Ascending aorta (tissue), 2 donors: ENCODE results near the gene AMH. TPM values are rescaled to one million over a fixed set of nuclear protein-coding genes. Genes with fewer than 3 reads are reported as not detected.

Source experiments
- DNase-seq, 2 donors: peaks; one replicate each; pipeline ENCODE4 v3.0.0-alpha.2; 2019; ENCODE audit warnings: low spot score in 2 of 2
- H3K27ac ChIP-seq, 2 donors: fragments of 200-600 bp; sonication (generic); one replicate each; pipeline ENCODE4 v1.5.1; 2016 to 2017; ENCODE audit warnings: mild to moderate bottlenecking in 1 of 2
- H3K27me3 ChIP-seq: fragments of 200-600 bp; sonication (generic); one replicate; pipeline ENCODE4 v1.5.1; 2017
- H3K36me3 ChIP-seq, 2 donors: fragments of 200-600 bp; sonication (generic); one replicate each; pipeline ENCODE4 v1.5.1; 2016
- H3K4me1 ChIP-seq, 2 donors: fragments of 200-600 bp; sonication (generic); one replicate each; pipeline ENCODE4 v1.5.1; 2016 to 2017; ENCODE audit warnings: mild to moderate bottlenecking in 1 of 2
- H3K4me3 ChIP-seq, 2 donors: fragments of 200-600 bp; sonication (generic); one replicate each; pipeline ENCODE4 v1.5.1; 2016 to 2017; ENCODE audit warnings: mild to moderate bottlenecking in 1 of 2
- H3K9me3 ChIP-seq, 2 donors: fragments of 200-600 bp; sonication (generic); one replicate each; pipeline ENCODE4 v1.5.1; 2016
- CTCF ChIP-seq, 3 experiments: fragments of 200-600 bp in 2 of 3; fragments of 450-650 bp in 1 of 3; sonication (generic) in 2 of 3; IDR thresholded peaks; one replicate each; pipeline ENCODE4 v1.5.1; 2016 to 2019; ENCODE audit warnings: antibody characterized with exemption in 3 of 3, mild to moderate bottlenecking in 1 of 3, moderate library complexity in 1 of 3
- intact Hi-C: fragments of 100-400 bp; cut with DNase I; formaldehyde crosslinking; loops from one replicate; pipeline ENCODE4 v1.15.1; 2023
- total RNA-seq: library from RNA; depleted of rRNA; stranded (reverse); fragments of >200 nt; gene quantifications from one replicate; pipeline ENCODE4 v1.1.0, GENCODE V29; 2016

Gene AMH
- total RNA-seq, 1 donor from 2014 or later, result not detected

GRCh38 chr19:2283835-2284507 is 34.8 kb downstream of the AMH start:
- H3K4me3 ChIP-seq, result no peak overlapping the region
- TF ChIP-seq CTCF (IDR thresholded peaks at IDR 0.05), result no peak
- peaks cover 0 to 2% of the 10 kb centered on the region in 2 donors for H3K4me1 ChIP-seq
- intact Hi-C loops, result no loop called here
- no peak overlapping the region for H3K27ac ChIP-seq
- H3K9me3 ChIP-seq, result no peaks in the 10 kb centered on the region
- H3K36me3 ChIP-seq, result no peaks in the 10 kb centered on the region
- no peaks in the 10 kb centered on the region for H3K27me3 ChIP-seq
- DNase-seq, result no peak

- no peaks in the 10 kb centered on the region for H3K36me3 ChIP-seq
- H3K4me1 ChIP-seq, result peaks cover 15 to 16% of the 10 kb centered on the region in 2 donors
- TF ChIP-seq CTCF (IDR thresholded peaks at IDR 0.05), result no peak
- H3K27ac ChIP-seq, result no peak overlapping the region
- intact Hi-C loops, result no loop called here
- H3K27me3 ChIP-seq, result peaks cover 16% of the 10 kb centered on the region
- no peak overlapping the region for H3K4me3 ChIP-seq
- DNase-seq, result no peak
- no peaks in the 10 kb centered on the region for H3K9me3 ChIP-seq
Measured at GRCh38 chr19:2286402-2287140, 37.4 kb downstream of the AMH start.

- H3K4me3 ChIP-seq, result no peak overlapping the region
- peaks cover 16% of the 10 kb centered on the region for H3K27me3 ChIP-seq
- DNase-seq, result no peak
- H3K9me3 ChIP-seq, result no peaks in the 10 kb centered on the region
- no peak overlapping the region for H3K27ac ChIP-seq
- intact Hi-C loops, result no loop called here
- H3K36me3 ChIP-seq, result no peaks in the 10 kb centered on the region
- H3K4me1 ChIP-seq, result peaks cover 12 to 16% of the 10 kb centered on the region in 2 donors
- TF ChIP-seq CTCF (IDR thresholded peaks at IDR 0.05), result no peak
Measured at GRCh38 chr19:2287585-2288337, 38.6 kb downstream of the AMH start.

- no peaks in the 10 kb centered on the region for H3K36me3 ChIP-seq
- no peak overlapping the region for H3K27ac ChIP-seq
- peaks cover 12 to 16% of the 10 kb centered on the region in 2 donors for H3K4me1 ChIP-seq
- H3K4me3 ChIP-seq, result no peak overlapping the region
- H3K27me3 ChIP-seq, result peaks cover 16% of the 10 kb centered on the region
- H3K9me3 ChIP-seq, result no peaks in the 10 kb centered on the region
- intact Hi-C loops, result no loop called here
- TF ChIP-seq CTCF (IDR thresholded peaks at IDR 0.05), result no peak
- no peak for DNase-seq
Measured at GRCh38 chr19:2288338-2288817, 39.3 kb downstream of the AMH start.

GRCh38 chr19:2288818-2289713 is 39.9 kb downstream of the AMH start:
- H3K4me1 ChIP-seq, result peaks cover 14 to 20% of the 10 kb centered on the region in 2 donors
- no peaks in the 10 kb centered on the region for H3K9me3 ChIP-seq
- H3K27me3 ChIP-seq, result peaks cover 16% of the 10 kb centered on the region
- no peaks in the 10 kb centered on the region for H3K36me3 ChIP-seq
- H3K4me3 ChIP-seq, result peak overlapping the region in 1 of 2 donors; percentile 58
- intact Hi-C loops, result no loop called here
- DNase-seq, result no peak
- H3K27ac ChIP-seq, result no peak overlapping the region
- no peak for TF ChIP-seq CTCF (IDR thresholded peaks at IDR 0.05)
